Gastroesophageal sphincter (tissue), 4 donors: ENCODE results near the gene SORCS3. TPM values are rescaled to one million over a fixed set of nuclear protein-coding genes. Genes with fewer than 3 reads are reported as not detected.

ENCODE experiments used
- ATAC-seq: fragments of 150-250 bp; one replicate; pipeline ENCODE4 v1.9.1; 2016; ENCODE audit warnings: mild to moderate bottlenecking, moderate library complexity
- H3K27ac ChIP-seq, 4 donors: fragments of 200-600 bp; sonication (generic) in 3 of 4; 1 replicate in 3 of 4; 2 replicates in 1 of 4; pipeline ENCODE4 v1.5.1; 2016 to 2019
- H3K27me3 ChIP-seq: fragments of 200-600 bp; sonication (generic); one replicate; pipeline ENCODE4 v1.5.1; 2019
- H3K36me3 ChIP-seq, 2 donors: fragments of 200-600 bp; sonication (generic); one replicate each; pipeline ENCODE4 v1.5.1; 2019; ENCODE audit warnings: control low read depth in 1 of 2
- H3K4me1 ChIP-seq, 3 donors: fragments of 200-600 bp; sonication (generic); 1 replicate in 2 of 3; 2 replicates in 1 of 3; pipeline ENCODE4 v1.5.1; 2016 to 2019; ENCODE audit warnings: control low read depth in 2 of 3
- H3K4me3 ChIP-seq, 2 donors: fragments of 200-600 bp; sonication (generic); one replicate each; pipeline ENCODE4 v1.5.1; 2019; ENCODE audit warnings: mild to moderate bottlenecking in 1 of 2, moderate library complexity in 1 of 2
- H3K9me3 ChIP-seq, 3 donors: fragments of 200-600 bp; sonication (generic); one replicate each; pipeline ENCODE4 v1.5.1; 2017 to 2019; ENCODE audit warnings: control low read depth in 2 of 3
- CTCF ChIP-seq, 4 experiments: fragments of 200-600 bp in 2 of 4; fragments of 450-650 bp in 2 of 4; sonication (generic) in 1 of 4; IDR thresholded peaks; one replicate each; pipeline ENCODE4 v1.5.1; 2017 to 2019; ENCODE audit warnings: antibody characterized with exemption in 4 of 4, mild to moderate bottlenecking in 2 of 4, moderate library complexity in 2 of 4
- EP300 ChIP-seq: sonication (generic); formaldehyde crosslinking; IDR thresholded peaks from one replicate; pipeline ENCODE4 v1.6.1; 2017; ENCODE audit warnings: antibody characterized with exemption, mild to moderate bottlenecking
- POLR2A ChIP-seq, 2 donors: fragments of 450-650 bp; IDR thresholded peaks; one replicate each; pipeline ENCODE4 v1.6.1; 2017; ENCODE audit warnings: antibody characterized with exemption in 2 of 2, mild to moderate bottlenecking in 2 of 2, moderate library complexity in 1 of 2
- POLR2AphosphoS5 ChIP-seq: sonication (generic); formaldehyde crosslinking; IDR thresholded peaks from one replicate; pipeline ENCODE4 v1.6.1; 2017; ENCODE audit warnings: antibody characterized with exemption
- WGBS, 2 donors: methylation state at CpG; one replicate each; pipeline ENCODE4 v1.1.5; 2018; ENCODE audit warnings: low coverage in 1 of 2; 5-methylcytosine and 5-hydroxymethylcytosine counted together
- total RNA-seq, 4 donors: library from RNA; depleted of rRNA; stranded (reverse); fragments of >200 nt; gene quantifications; one replicate each; pipeline ENCODE4 v1.1.0, GENCODE V29; 2016

SORCS3 gene
- total RNA-seq, 4 donors from 2014 or later, result 0.31 to 1.3 (median 0.69) TPM; not detected in 1

- Histone ChIP-seq H3K36me3 (no peaks in the 10 kb centered on the region), H3K9me3 (peaks cover 0 to 4% (median 0%) of the 10 kb centered on the region in 3 donors), H3K27ac (no peak overlapping the region), H3K4me1 (no peaks in the 10 kb centered on the region), H3K4me3 (no peak overlapping the region), H3K27me3 (no peaks in the 10 kb centered on the region)
- no peak for TF ChIP-seq EP300
- TF ChIP-seq CTCF (IDR thresholded peaks at IDR 0.05), result no peak
- no peak for TF ChIP-seq POLR2A (IDR thresholded peaks at IDR 0.05)
- TF ChIP-seq POLR2AphosphoS5, result no peak
- no peak for ATAC-seq
- WGBS, 2 donors, result 70 to 75% methylated on average over 2 of the region's 2 CpGs
Measured at GRCh38 chr10:105239311-105240219, 598.5 kb downstream of the SORCS3 start.

GRCh38 chr10:105241254-105241653 lies 600.2 kb downstream of the SORCS3 start:
- Histone ChIP-seq H3K27ac (no peak overlapping the region), H3K9me3 (no peaks in the 10 kb centered on the region), H3K4me1 (no peaks in the 10 kb centered on the region), H3K36me3 (no peaks in the 10 kb centered on the region), H3K4me3 (no peak overlapping the region), H3K27me3 (no peaks in the 10 kb centered on the region)
- no peak for ATAC-seq
- 92% methylated on average over 2 of the region's 5 CpGs; no CpG with 5 or more reads in 1 of the 2 donors for WGBS, 2 donors
- TF ChIP-seq CTCF (IDR thresholded peaks at IDR 0.05) (no peak), POLR2A (IDR thresholded peaks at IDR 0.05) (no peak), EP300 (no peak), POLR2AphosphoS5 (no peak)

- no peak overlapping the region for H3K4me3 ChIP-seq
- WGBS, 2 donors, result 48 to 84% methylated on average over 2 of the region's 2 CpGs
- no peaks in the 10 kb centered on the region for H3K4me1 ChIP-seq
- H3K27ac ChIP-seq, result no peak overlapping the region
- TF ChIP-seq CTCF (IDR thresholded peaks at IDR 0.05) (no peak), EP300 (no peak), POLR2A (IDR thresholded peaks at IDR 0.05) (no peak), POLR2AphosphoS5 (no peak)
- ATAC-seq, result no peak
- H3K9me3 ChIP-seq, result no peaks in the 10 kb centered on the region
- H3K27me3 ChIP-seq, result no peaks in the 10 kb centered on the region
- no peaks in the 10 kb centered on the region for H3K36me3 ChIP-seq
Measured at GRCh38 chr10:105243381-105243780, 602.3 kb downstream of the SORCS3 start.

- no peaks in the 10 kb centered on the region for H3K4me1 ChIP-seq
- no peaks in the 10 kb centered on the region for H3K9me3 ChIP-seq
- H3K36me3 ChIP-seq, result no peaks in the 10 kb centered on the region
- ATAC-seq, result no peak
- no peaks in the 10 kb centered on the region for H3K27me3 ChIP-seq
- H3K4me3 ChIP-seq, result no peak overlapping the region
- WGBS, 2 donors, result 44 to 64% methylated on average over 2 of the region's 2 CpGs
- TF ChIP-seq POLR2A (IDR thresholded peaks at IDR 0.05) (no peak), CTCF (IDR thresholded peaks at IDR 0.05) (no peak), POLR2AphosphoS5 (no peak), EP300 (no peak)
- no peak overlapping the region for H3K27ac ChIP-seq
Measured at GRCh38 chr10:105243825-105244224, 602.7 kb downstream of the SORCS3 start.
